Uterus (tissue), 4 donors: ENCODE measurements around the gene UGGT1. TPM values are rescaled to one million over a fixed set of nuclear protein-coding genes. Genes with fewer than 3 reads are reported as not detected.

Experiments used
- DNase-seq, 2 donors: peaks; one replicate each; pipeline ENCODE4 v3.0.0-alpha.2; 2019 to 2020
- H3K27ac ChIP-seq, 2 donors: fragments of 200-600 bp; sonication (generic); 1 replicate in 1 of 2; 2 replicates in 1 of 2; pipeline ENCODE4 v1.5.1; 2016 to 2018
- H3K27me3 ChIP-seq, 2 donors: fragments of 200-600 bp; sonication (generic); one replicate each; pipeline ENCODE4 v1.5.1; 2018 to 2019; ENCODE audit warnings: control low read depth in 1 of 2
- H3K36me3 ChIP-seq, 2 donors: fragments of 200-600 bp; sonication (generic); one replicate each; pipeline ENCODE4 v1.5.1; 2019; ENCODE audit warnings: control low read depth in 1 of 2
- H3K4me1 ChIP-seq, 2 donors: fragments of 200-600 bp; sonication (generic); one replicate each; pipeline ENCODE4 v1.5.1; 2018 to 2019; ENCODE audit warnings: control low read depth in 1 of 2
- H3K4me3 ChIP-seq, 2 donors: fragments of 200-600 bp; sonication (generic); 1 replicate in 1 of 2; 2 replicates in 1 of 2; pipeline ENCODE4 v1.5.1; 2018 to 2019; ENCODE audit warnings: mild to moderate bottlenecking in 1 of 2
- H3K9me3 ChIP-seq, 2 donors: fragments of 200-600 bp; sonication (generic); one replicate each; pipeline ENCODE4 v1.5.1; 2019; ENCODE audit warnings: control low read depth in 1 of 2
- CTCF ChIP-seq, 4 experiments: fragments of 200-600 bp in 2 of 4; fragments of 450-650 bp in 2 of 4; sonication (generic) in 2 of 4; IDR thresholded peaks; one replicate each; pipeline ENCODE4 v1.5.1; 2016 to 2019; ENCODE audit warnings: antibody characterized with exemption in 4 of 4, mild to moderate bottlenecking in 2 of 4, moderate library complexity in 1 of 4
- POLR2A ChIP-seq, 2 donors: fragments of 450-650 bp; IDR thresholded peaks; one replicate each; pipeline ENCODE4 v1.6.1; 2016; ENCODE audit warnings: antibody characterized with exemption in 2 of 2, mild to moderate bottlenecking in 1 of 2, moderate library complexity in 1 of 2
- intact Hi-C: fragments of 100-400 bp; cut with DNase I; formaldehyde crosslinking; loops from one replicate; pipeline ENCODE4 v1.15.1; 2023; ENCODE audit warnings: low total_unique reads
- total RNA-seq, 4 donors: library from RNA; depleted of rRNA in 3 of 4; stranded (reverse); fragments of >200 nt in 3 of 4; gene quantifications; one replicate each; pipeline versions ENCODE4 v1.1.0 to v1.2.4, GENCODE V29; 2014 to 2023
- donor health status: DM: yes; HTN: yes; CAD: no.

Gene UGGT1
- total RNA-seq, 4 donors from 2014 or later, result 24.4 to 66.2 (median 35.0) TPM

GRCh38 chr2:128177315-128177714 is 86.3 kb downstream of the UGGT1 start:
- H3K27ac ChIP-seq, result no peak overlapping the region
- intact Hi-C loops, result no loop called here

GRCh38 chr2:128178149-128178649 is 87.2 kb downstream of the UGGT1 start:
- intact Hi-C loops, result no loop called here
- H3K27ac ChIP-seq, result no peak overlapping the region

More at GRCh38 chr2:128177315-128177714, 86.3 kb downstream of the UGGT1 start:
- H3K27me3 ChIP-seq, result no peaks in the 10 kb centered on the region
- DNase-seq, result no peak
- H3K4me3 ChIP-seq, result no peak overlapping the region
- H3K36me3 ChIP-seq, result no peaks in the 10 kb centered on the region
- no peaks in the 10 kb centered on the region for H3K9me3 ChIP-seq
- TF ChIP-seq CTCF (IDR thresholded peaks at IDR 0.05), result no peak
- TF ChIP-seq POLR2A (IDR thresholded peaks at IDR 0.05), result no peak
- H3K4me1 ChIP-seq, result no peaks in the 10 kb centered on the region

GRCh38 chr2:128178650-128179460 is 87.9 kb downstream of the UGGT1 start:
- DNase-seq, result peak; percentile 27 to 31
- no peaks in the 10 kb centered on the region for H3K9me3 ChIP-seq
- intact Hi-C loops, result no loop called here
- no peaks in the 10 kb centered on the region for H3K27me3 ChIP-seq
- no peak overlapping the region for H3K27ac ChIP-seq
- H3K4me1 ChIP-seq, result no peaks in the 10 kb centered on the region
- no peak overlapping the region for H3K4me3 ChIP-seq
- H3K36me3 ChIP-seq, result no peaks in the 10 kb centered on the region
- TF ChIP-seq CTCF (IDR thresholded peaks at IDR 0.05), result peak; percentile 31 to 48 (median 40)
- no peak for TF ChIP-seq POLR2A (IDR thresholded peaks at IDR 0.05)

More at GRCh38 chr2:128178149-128178649, 87.2 kb downstream of the UGGT1 start:
- Histone ChIP-seq H3K4me3 (no peak overlapping the region), H3K27me3 (no peaks in the 10 kb centered on the region), H3K4me1 (no peaks in the 10 kb centered on the region), H3K9me3 (no peaks in the 10 kb centered on the region), H3K36me3 (no peaks in the 10 kb centered on the region)
- DNase-seq, result no peak
- TF ChIP-seq POLR2A (IDR thresholded peaks at IDR 0.05), result no peak
- TF ChIP-seq CTCF (IDR thresholded peaks at IDR 0.05), result no peak

GRCh38 chr2:128179461-128179755 is 88.4 kb downstream of the UGGT1 start:
- no peak for DNase-seq
- no peak overlapping the region for H3K4me3 ChIP-seq
- H3K9me3 ChIP-seq, result no peaks in the 10 kb centered on the region
- H3K36me3 ChIP-seq, result no peaks in the 10 kb centered on the region
- intact Hi-C loops, result no loop called here
- H3K27me3 ChIP-seq, result no peaks in the 10 kb centered on the region
- no peak for TF ChIP-seq CTCF (IDR thresholded peaks at IDR 0.05)
- TF ChIP-seq POLR2A (IDR thresholded peaks at IDR 0.05), result no peak
- H3K27ac ChIP-seq, result no peak overlapping the region
- H3K4me1 ChIP-seq, result no peaks in the 10 kb centered on the region

- no peak for TF ChIP-seq CTCF (IDR thresholded peaks at IDR 0.05)
- TF ChIP-seq POLR2A (IDR thresholded peaks at IDR 0.05), result no peak
- H3K27me3 ChIP-seq, result no peaks in the 10 kb centered on the region
- no peak overlapping the region for H3K4me3 ChIP-seq
- intact Hi-C loops, result no loop called here
- no peak for DNase-seq
- H3K9me3 ChIP-seq, result no peaks in the 10 kb centered on the region
- H3K4me1 ChIP-seq, result no peaks in the 10 kb centered on the region
- no peak overlapping the region for H3K27ac ChIP-seq
- H3K36me3 ChIP-seq, result no peaks in the 10 kb centered on the region
Observed at GRCh38 chr2:128180031-128180430, 89.0 kb downstream of the UGGT1 start.
